Measurements from ENCODE around the gene MIOS. TPM values are rescaled to one million over a fixed set of nuclear protein-coding genes. Genes with fewer than 3 reads are reported as not detected.

Gene MIOS
- total RNA-seq = 10 to 100 TPM; 16.5 to 35.6 TPM
- polyA plus RNA-seq = 1 to 10 TPM; 7.4 to 7.9 TPM

DNA sequence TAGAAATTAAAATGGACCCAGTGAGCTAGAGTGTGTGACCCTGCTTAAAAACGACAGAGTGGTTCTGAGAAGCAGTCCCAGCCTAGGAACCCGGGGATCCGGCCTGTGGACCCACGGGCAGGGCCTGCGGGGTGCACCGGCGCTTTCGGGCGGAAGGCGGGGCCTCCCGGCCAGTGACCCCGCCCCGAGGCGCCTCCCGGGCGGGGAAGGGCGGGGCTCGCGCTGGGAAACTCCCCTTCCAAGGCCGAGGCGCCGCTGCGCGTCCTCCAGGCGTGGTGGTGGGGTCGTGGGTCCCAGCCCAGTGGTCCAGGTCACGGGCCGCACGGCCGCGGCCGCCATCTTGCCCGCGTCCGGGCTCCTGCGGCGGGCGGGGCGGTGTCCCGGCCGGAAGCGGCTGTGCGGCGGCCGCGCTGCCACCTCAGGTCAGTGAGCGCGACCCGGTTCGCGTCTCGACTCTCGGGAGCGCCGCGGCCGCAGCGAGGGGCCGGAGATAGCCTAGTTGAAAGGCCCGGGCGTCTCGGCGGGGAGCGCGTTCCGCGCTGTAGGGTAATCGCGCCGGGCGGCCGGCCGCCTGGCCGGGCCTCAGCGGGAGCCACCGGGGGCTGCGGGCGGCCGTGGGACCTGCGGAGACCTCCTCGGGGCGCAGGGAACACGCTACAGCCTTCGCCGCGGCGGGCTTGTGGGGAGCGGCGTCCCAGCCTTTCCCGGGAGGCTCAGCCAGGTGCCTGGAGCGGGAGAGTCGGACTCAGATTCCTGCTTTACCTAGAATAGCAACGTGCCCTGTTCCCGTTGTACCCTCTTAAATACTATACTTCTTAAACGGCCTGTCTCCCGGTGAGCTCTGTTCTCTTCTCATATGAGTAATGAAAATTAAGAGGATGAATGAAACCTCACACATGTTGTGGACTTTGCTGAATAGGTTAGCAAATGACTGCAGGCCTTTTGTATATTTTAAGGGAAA, at the start of gene MIOS:
Gene MIOS (plus strand): TSS at position 234 of the 961 bp plus-strand sequence. CDS start 5,592 bp downstream, outside the sequence.
- Histone ChIP-seq H3K4me1 (ENCODE audit: control insufficient read depth in 4 of 4, insufficient read depth in 4 of 4, low read length in 3 of 4) (peaks cover 2 to 58% (median 37%) of the 10 kb centered on the region in 4 donors), H3K9ac (ENCODE audit: low read depth in 1 of 2, low read length in 2 of 2) (peak within 1 kb of the TSS; percentile 80 to 91), H3K36me3 (ENCODE audit: control insufficient read depth in 4 of 4, insufficient read depth in 3 of 4, low read depth in 1 of 4, low read length in 3 of 4) (no peaks in the 10 kb centered on the region), H3K27me3 (ENCODE audit: control insufficient read depth in 4 of 4, insufficient read depth in 4 of 4, low read length in 3 of 4) (no peaks in the 10 kb centered on the region), H3K9me3 (ENCODE audit: control insufficient read depth in 4 of 4, low read length in 3 of 4) (no peaks in the 10 kb centered on the region), H3K27ac (ENCODE audit: low read depth in 1 of 2, low read length in 2 of 2) (peak within 1 kb of the TSS; percentile 93 to 95), H3K4me3 (ENCODE audit: low read depth in 1 of 3, low read length in 3 of 3) (peak within 1 kb of the TSS; percentile 80 to 94 (median 94))
- peak; percentile 91 for DNase-seq (ENCODE audit: low spot score)
- no peak for TF ChIP-seq SP1 (IDR thresholded peaks at IDR 0.05)
- peak; percentile 28 to 33 for TF ChIP-seq RXRA (IDR thresholded peaks at IDR 0.05)
- peak; percentile 81 for TF ChIP-seq YY1 (IDR thresholded peaks at IDR 0.05)
- peak in 1 of 2 donors; percentile 31 for TF ChIP-seq HNF4A (conservative IDR thresholded peaks at IDR 0.05)
- no peak for TF ChIP-seq FOXA2 (IDR thresholded peaks at IDR 0.05)
- peak in 1 of 2 donors; percentile 12 for TF ChIP-seq RAD21 (IDR thresholded peaks at IDR 0.05)
- under 1% methylated on average over 96 of the region's 96 CpGs for WGBS

DNA sequence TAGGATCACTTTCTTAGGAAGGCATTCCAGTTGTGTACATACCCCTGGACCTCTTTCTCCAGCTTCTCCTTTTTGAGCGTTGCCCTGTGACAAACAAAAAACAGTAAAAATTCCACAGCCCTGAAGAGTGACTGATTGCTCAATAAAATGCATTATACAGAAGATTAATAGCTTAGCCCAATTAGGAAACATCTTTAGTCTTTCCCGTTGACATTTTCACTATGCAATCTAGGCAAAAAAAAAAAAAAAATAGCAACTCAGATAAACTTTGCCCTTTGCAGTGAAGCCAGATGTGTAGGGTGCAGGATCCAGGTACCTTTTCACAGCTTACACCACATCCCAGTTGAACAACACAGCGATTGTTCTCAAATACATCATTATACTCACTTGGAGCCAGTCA, 48.9 kb upstream of the MIOS start:
- Histone ChIP-seq H3K9ac (ENCODE audit: low read depth in 1 of 2, low read length in 2 of 2) (no peak overlapping the region), H3K27me3 (ENCODE audit: control insufficient read depth in 4 of 4, insufficient read depth in 4 of 4, low read length in 3 of 4) (no peaks in the 10 kb centered on the region), H3K4me3 (ENCODE audit: low read depth in 1 of 3, low read length in 3 of 3) (no peak overlapping the region), H3K36me3 (ENCODE audit: control insufficient read depth in 4 of 4, insufficient read depth in 3 of 4, low read depth in 1 of 4, low read length in 3 of 4) (no peaks in the 10 kb centered on the region), H3K4me1 (ENCODE audit: control insufficient read depth in 4 of 4, insufficient read depth in 4 of 4, low read length in 3 of 4) (no peaks in the 10 kb centered on the region), H3K27ac (ENCODE audit: low read depth in 1 of 2, low read length in 2 of 2) (no peak overlapping the region), H3K9me3 (ENCODE audit: control insufficient read depth in 4 of 4, low read length in 3 of 4) (no peaks in the 10 kb centered on the region)
- TF ChIP-seq, protein P1, sequence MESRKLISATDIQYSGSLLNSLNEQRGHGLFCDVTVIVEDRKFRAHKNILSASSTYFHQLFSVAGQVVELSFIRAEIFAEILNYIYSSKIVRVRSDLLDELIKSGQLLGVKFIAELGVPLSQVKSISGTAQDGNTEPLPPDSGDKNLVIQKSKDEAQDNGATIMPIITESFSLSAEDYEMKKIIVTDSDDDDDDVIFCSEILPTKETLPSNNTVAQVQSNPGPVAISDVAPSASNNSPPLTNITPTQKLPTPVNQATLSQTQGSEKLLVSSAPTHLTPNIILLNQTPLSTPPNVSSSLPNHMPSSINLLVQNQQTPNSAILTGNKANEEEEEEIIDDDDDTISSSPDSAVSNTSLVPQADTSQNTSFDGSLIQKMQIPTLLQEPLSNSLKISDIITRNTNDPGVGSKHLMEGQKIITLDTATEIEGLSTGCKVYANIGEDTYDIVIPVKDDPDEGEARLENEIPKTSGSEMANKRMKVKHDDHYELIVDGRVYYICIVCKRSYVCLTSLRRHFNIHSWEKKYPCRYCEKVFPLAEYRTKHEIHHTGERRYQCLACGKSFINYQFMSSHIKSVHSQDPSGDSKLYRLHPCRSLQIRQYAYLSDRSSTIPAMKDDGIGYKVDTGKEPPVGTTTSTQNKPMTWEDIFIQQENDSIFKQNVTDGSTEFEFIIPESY (IDR thresholded peaks at IDR 0.05) = no peak
- TF ChIP-seq REST (IDR thresholded peaks at IDR 0.05) = no peak
- no peak for TF ChIP-seq CTCF (IDR thresholded peaks at IDR 0.05; ENCODE audit: low read depth, low read length, missing input control)
- TF ChIP-seq FOXA2 (IDR thresholded peaks at IDR 0.05) = no peak
- no peak for TF ChIP-seq NR2F2 (IDR thresholded peaks at IDR 0.05)
- no peak for TF ChIP-seq EGR1 (IDR thresholded peaks at IDR 0.05; ENCODE audit: low read depth in 2 of 2)
- no peak for DNase-seq (ENCODE audit: low spot score)
- 43% methylated on average over 3 of the region's 3 CpGs for WGBS
